ENCODE measurements around the gene OSTF1. TPM values are rescaled to one million over a fixed set of nuclear protein-coding genes. Genes with fewer than 3 reads are reported as not detected.

OSTF1 gene
- total RNA-seq, 2 experiments from 2014 or later = 37.3 to 58.1 TPM

- Histone ChIP-seq H3K4me3 (ENCODE audit: low read depth, low read length, poor library complexity, severe bottlenecking) (no peak overlapping the region), H3K36me3 (ENCODE audit: insufficient read depth, low read length) (peaks cover 20% of the 10 kb centered on the region), H3K4me1 (ENCODE audit: insufficient read depth, low read length, poor library complexity, severe bottlenecking) (peaks cover 9% of the 10 kb centered on the region), H4K20me1 (ENCODE audit: insufficient read depth, low read length) (no peaks in the 10 kb centered on the region), H2AFZ (ENCODE audit: low read length) (no peak overlapping the region), H3K9me3 (ENCODE audit: low read length) (no peaks in the 10 kb centered on the region), H3K27ac (ENCODE audit: low read depth, low read length, poor library complexity, severe bottlenecking) (no peak overlapping the region), H3K79me2 (ENCODE audit: insufficient read depth, low read depth, low read length) (no peaks in the 10 kb centered on the region), H3K4me2 (ENCODE audit: low read length) (no peak overlapping the region), H3K9me2 (ENCODE audit: insufficient read depth, low read length) (no peaks in the 10 kb centered on the region)
- TF ChIP-seq, protein P1, sequence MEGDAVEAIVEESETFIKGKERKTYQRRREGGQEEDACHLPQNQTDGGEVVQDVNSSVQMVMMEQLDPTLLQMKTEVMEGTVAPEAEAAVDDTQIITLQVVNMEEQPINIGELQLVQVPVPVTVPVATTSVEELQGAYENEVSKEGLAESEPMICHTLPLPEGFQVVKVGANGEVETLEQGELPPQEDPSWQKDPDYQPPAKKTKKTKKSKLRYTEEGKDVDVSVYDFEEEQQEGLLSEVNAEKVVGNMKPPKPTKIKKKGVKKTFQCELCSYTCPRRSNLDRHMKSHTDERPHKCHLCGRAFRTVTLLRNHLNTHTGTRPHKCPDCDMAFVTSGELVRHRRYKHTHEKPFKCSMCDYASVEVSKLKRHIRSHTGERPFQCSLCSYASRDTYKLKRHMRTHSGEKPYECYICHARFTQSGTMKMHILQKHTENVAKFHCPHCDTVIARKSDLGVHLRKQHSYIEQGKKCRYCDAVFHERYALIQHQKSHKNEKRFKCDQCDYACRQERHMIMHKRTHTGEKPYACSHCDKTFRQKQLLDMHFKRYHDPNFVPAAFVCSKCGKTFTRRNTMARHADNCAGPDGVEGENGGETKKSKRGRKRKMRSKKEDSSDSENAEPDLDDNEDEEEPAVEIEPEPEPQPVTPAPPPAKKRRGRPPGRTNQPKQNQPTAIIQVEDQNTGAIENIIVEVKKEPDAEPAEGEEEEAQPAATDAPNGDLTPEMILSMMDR (conservative IDR thresholded peaks at IDR 0.05; ENCODE audit: low read length) = no peak
- no peak for TF ChIP-seq EZH2phosphoT487 (IDR thresholded peaks at IDR 0.05; ENCODE audit: borderline replicate concordance, low read depth, low read length)
- CTCF ChIA-PET (ENCODE audit: unreplicated experiment) = no interaction called here
- BruUV-seq (replicated peaks) = no TSS peak
- intact Hi-C loops (cut with micrococcal nuclease; ENCODE audit: unreplicated experiment) = no loop called here
- no peak for DNase-seq (ENCODE audit: low spot score)
- POLR2A ChIA-PET = interaction anchor here (0.6 kb wide), 1 partner anchor 256 kb away, joined by 3 read pairs; no protein-coding TSS in a partner anchor
These were observed 64.1 kb downstream of the OSTF1 start for GRCh38 chr9:75152416-75152815.

DNA sequence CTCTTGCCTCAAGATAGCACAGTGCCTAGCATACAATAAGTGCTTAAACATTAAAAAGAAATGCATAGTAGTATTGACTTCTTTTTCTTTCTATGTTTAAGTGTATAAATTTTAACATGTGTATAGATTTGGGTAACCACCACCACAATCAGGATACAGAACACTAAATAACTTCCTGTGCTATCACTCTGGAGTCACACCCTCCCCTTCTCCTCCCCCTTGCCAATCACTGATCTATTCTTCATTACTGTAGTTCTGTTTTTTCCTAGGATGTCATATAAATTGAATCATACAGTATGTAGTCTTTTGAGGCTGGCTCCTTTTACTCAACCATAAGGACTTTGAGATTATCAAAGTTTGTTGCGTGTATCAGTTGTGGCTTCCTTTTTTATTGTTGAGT lies 68.5 kb downstream of the OSTF1 start:
- H3K36me3 ChIP-seq (ENCODE audit: insufficient read depth, low read length) = 0 out of 2 replicates have a peak, but pooled peaks cover 2% of the 10 kb centered on the region
- H3K4me3 ChIP-seq (ENCODE audit: low read depth, low read length, poor library complexity, severe bottlenecking) = no peak overlapping the region
- ChIA-PET CTCF (ENCODE audit: unreplicated experiment) (no interaction called here), POLR2A (no interaction called here)
- intact Hi-C loops (cut with micrococcal nuclease; ENCODE audit: unreplicated experiment) = no loop called here
- no peaks in the 10 kb centered on the region for H3K4me1 ChIP-seq (ENCODE audit: insufficient read depth, low read length, poor library complexity, severe bottlenecking)
- no peak overlapping the region for H2AFZ ChIP-seq (ENCODE audit: low read length)
- H3K79me2 ChIP-seq (ENCODE audit: insufficient read depth, low read depth, low read length) = no peaks in the 10 kb centered on the region
- no peaks in the 10 kb centered on the region for H3K9me3 ChIP-seq (ENCODE audit: low read length)
- no peaks in the 10 kb centered on the region for H3K9me2 ChIP-seq (ENCODE audit: insufficient read depth, low read length)
- no TSS peak for BruUV-seq (replicated peaks)
- TF ChIP-seq, protein P1 (conservative IDR thresholded peaks at IDR 0.05; ENCODE audit: low read length) = no peak
- TF ChIP-seq EZH2phosphoT487 (IDR thresholded peaks at IDR 0.05; ENCODE audit: borderline replicate concordance, low read depth, low read length) = no peak
- H3K27ac ChIP-seq (ENCODE audit: low read depth, low read length, poor library complexity, severe bottlenecking) = no peak overlapping the region
- H3K4me2 ChIP-seq (ENCODE audit: low read length) = no peak overlapping the region
- DNase-seq (ENCODE audit: low spot score) = no peak
- no peaks in the 10 kb centered on the region for H4K20me1 ChIP-seq (ENCODE audit: insufficient read depth, low read length)

- H2AFZ ChIP-seq (ENCODE audit: low read length) = no peak overlapping the region
These were observed 73.0 kb downstream of the OSTF1 start for GRCh38 chr9:75161116-75161857.

More at GRCh38 chr9:75161116-75161857, 73.0 kb downstream of the OSTF1 start:
- H3K36me3 ChIP-seq (ENCODE audit: insufficient read depth, low read length) = no peaks in the 10 kb centered on the region
- H3K79me2 ChIP-seq (ENCODE audit: insufficient read depth, low read depth, low read length) = no peaks in the 10 kb centered on the region
- no TSS peak for BruUV-seq (replicated peaks)
- no peaks in the 10 kb centered on the region for H3K9me2 ChIP-seq (ENCODE audit: insufficient read depth, low read length)
- H3K27ac ChIP-seq (ENCODE audit: low read depth, low read length, poor library complexity, severe bottlenecking) = no peak overlapping the region
- POLR2A ChIA-PET = interaction anchor here (1.2 kb wide), 1 partner anchor 14 kb away, joined by 5 read pairs; no protein-coding TSS in a partner anchor
- DNase-seq (ENCODE audit: low spot score) = no peak
- no peak overlapping the region for H3K4me3 ChIP-seq (ENCODE audit: low read depth, low read length, poor library complexity, severe bottlenecking)
- H3K4me1 ChIP-seq (ENCODE audit: insufficient read depth, low read length, poor library complexity, severe bottlenecking) = no peaks in the 10 kb centered on the region
- no peak overlapping the region for H3K4me2 ChIP-seq (ENCODE audit: low read length)
- H3K9me3 ChIP-seq (ENCODE audit: low read length) = 0 out of 2 replicates have a peak, but pooled peaks cover 6% of the 10 kb centered on the region
- CTCF ChIA-PET (ENCODE audit: unreplicated experiment) = interaction anchor here (1.0 kb wide), 1 partner anchor 13 kb away, joined by 3 read pairs; no protein-coding TSS in a partner anchor
- H4K20me1 ChIP-seq (ENCODE audit: insufficient read depth, low read length) = no peaks in the 10 kb centered on the region
- TF ChIP-seq, protein P1 (conservative IDR thresholded peaks at IDR 0.05; ENCODE audit: low read length) = no peak
- TF ChIP-seq EZH2phosphoT487 (IDR thresholded peaks at IDR 0.05; ENCODE audit: borderline replicate concordance, low read depth, low read length) = no peak
- intact Hi-C loops (cut with micrococcal nuclease; ENCODE audit: unreplicated experiment) = no loop called here

All from OCI-LY7 (cell line).